ENCODE results near the gene USP10. TPM values are rescaled to one million over a fixed set of nuclear protein-coding genes. Genes with fewer than 3 reads are reported as not detected.
A peak's percentile ranks its signal among the peaks of the same experiment; 100 is the strongest.

The USP10 gene
- total RNA-seq, 4 donors from 2014 or later: 61.1 to 103 (median 74.4) TPM

DNA sequence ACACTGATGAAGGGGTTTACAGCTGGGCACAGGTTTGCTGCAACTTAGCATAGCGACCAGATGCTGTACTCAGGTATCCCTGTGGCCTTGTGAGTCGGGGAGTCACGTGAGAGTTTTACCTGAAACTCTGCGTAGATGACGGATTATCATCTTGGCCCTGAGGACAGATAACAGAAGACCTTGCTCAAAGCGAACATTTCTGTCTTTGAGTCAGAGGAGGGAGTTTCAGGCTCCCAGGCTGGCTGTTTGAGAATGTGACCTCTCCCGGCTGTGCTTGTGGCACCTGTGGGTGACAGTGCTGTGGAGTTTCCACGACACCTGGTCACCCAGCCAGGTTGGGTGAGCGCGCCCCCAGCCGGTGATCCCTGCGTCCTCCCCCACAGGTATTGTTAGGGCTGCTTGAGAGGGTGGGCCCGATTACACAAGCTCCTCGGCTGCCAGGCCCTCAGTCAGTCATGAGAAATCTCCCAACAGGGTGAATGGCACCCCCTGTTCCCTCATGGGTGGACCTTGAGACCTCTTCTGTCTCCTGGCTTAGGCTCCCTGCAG is 75.5 kb downstream of the USP10 start:
- no peaks in the 10 kb centered on the region for H3K9me3 ChIP-seq

DNA sequence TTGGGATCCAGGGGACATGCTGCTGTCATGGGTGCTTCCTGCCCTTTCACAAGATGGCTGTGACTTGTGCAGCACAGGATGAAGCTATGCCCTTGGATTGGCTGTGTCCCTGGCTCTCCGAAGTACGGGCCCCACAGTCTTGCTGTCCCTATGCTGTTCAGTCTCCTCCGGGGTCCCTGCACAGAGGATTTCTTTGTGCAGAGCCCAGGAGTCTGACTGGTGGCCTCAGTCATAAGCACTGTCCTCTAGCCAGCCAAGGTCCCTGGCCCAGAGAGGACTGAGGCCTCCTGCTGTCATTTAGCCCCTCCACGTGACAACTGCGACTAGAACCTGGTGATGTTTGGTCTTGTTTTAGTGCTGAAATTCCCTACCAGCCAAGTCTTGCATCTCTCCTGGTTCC is 77.6 kb downstream of the USP10 start:
- in situ Hi-C loops (cut with MboI; ENCODE audit: low sequenced_read_pairs in 4 of 4): no loop called here
- Histone ChIP-seq H3K27ac (peak overlapping the region in 2 of 4 donors; percentile 83 to 87), H3K4me3 (no peak overlapping the region), H3K36me3 (peaks cover 0 to 66% of the 10 kb centered on the region in 2 donors), H3K4me1 (peaks cover 0 to 7% of the 10 kb centered on the region in 2 donors), H3K9me3 (no peaks in the 10 kb centered on the region), H3K27me3 (no peaks in the 10 kb centered on the region)
- ATAC-seq (no peak), DNase-seq (no peak)
- TF ChIP-seq POLR2A (IDR thresholded peaks at IDR 0.05): no peak
- TF ChIP-seq, protein P1, sequence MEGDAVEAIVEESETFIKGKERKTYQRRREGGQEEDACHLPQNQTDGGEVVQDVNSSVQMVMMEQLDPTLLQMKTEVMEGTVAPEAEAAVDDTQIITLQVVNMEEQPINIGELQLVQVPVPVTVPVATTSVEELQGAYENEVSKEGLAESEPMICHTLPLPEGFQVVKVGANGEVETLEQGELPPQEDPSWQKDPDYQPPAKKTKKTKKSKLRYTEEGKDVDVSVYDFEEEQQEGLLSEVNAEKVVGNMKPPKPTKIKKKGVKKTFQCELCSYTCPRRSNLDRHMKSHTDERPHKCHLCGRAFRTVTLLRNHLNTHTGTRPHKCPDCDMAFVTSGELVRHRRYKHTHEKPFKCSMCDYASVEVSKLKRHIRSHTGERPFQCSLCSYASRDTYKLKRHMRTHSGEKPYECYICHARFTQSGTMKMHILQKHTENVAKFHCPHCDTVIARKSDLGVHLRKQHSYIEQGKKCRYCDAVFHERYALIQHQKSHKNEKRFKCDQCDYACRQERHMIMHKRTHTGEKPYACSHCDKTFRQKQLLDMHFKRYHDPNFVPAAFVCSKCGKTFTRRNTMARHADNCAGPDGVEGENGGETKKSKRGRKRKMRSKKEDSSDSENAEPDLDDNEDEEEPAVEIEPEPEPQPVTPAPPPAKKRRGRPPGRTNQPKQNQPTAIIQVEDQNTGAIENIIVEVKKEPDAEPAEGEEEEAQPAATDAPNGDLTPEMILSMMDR (IDR thresholded peaks at IDR 0.05 in 4 of 5, conservative IDR thresholded peaks at IDR 0.05 in 1 of 5): no peak
- intact Hi-C loops (cut with DNase I; ENCODE audit: low total_unique reads): no loop called here

More for the DNA sequence above, 75.5 kb downstream of the USP10 start:
- TF ChIP-seq POLR2A (IDR thresholded peaks at IDR 0.05): peak in 1 of 2 donors; percentile 37
- TF ChIP-seq, protein P1 (IDR thresholded peaks at IDR 0.05 in 4 of 5, conservative IDR thresholded peaks at IDR 0.05 in 1 of 5): no peak
- H3K4me3 ChIP-seq: peak overlapping the region; percentile 23 to 50 (median 44)
- in situ Hi-C loops (cut with MboI; ENCODE audit: low sequenced_read_pairs in 4 of 4): no loop called here
- H3K36me3 ChIP-seq: peaks cover 0 to 75% of the 10 kb centered on the region in 2 donors
- intact Hi-C loops (cut with DNase I; ENCODE audit: low total_unique reads): loop anchor here (2.0 kb wide), 1 partner anchor 57 kb away; no protein-coding TSS in a partner anchor
- H3K27ac ChIP-seq: peak overlapping the region; percentile 73 to 87 (median 82)
- ATAC-seq (peak; percentile 10 to 24), DNase-seq (no peak)
- peaks cover 0 to 7% of the 10 kb centered on the region in 2 donors for H3K4me1 ChIP-seq
- no peaks in the 10 kb centered on the region for H3K27me3 ChIP-seq

DNA sequence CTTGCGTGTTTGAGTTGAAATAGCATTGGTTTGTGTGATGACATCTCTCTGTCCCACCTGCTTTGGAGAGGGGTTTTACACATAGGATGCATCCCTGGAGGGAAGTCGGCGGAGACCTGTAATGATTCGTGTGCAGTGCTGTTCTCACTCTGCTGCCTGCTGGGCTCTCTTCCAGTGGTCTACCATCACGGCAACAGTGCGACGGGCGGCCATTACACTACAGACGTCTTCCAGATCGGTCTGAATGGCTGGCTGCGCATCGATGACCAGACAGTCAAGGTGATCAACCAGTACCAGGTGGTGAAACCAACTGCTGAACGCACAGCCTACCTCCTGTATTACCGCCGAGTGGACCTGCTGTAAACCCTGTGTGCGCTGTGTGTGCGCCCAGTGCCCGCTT is 78.9 kb downstream of the USP10 start:
- in situ Hi-C loops (cut with MboI; ENCODE audit: low sequenced_read_pairs in 4 of 4): no loop called here
- H3K36me3 ChIP-seq: peaks cover 0 to 54% of the 10 kb centered on the region in 2 donors
- ATAC-seq: no peak

DNA sequence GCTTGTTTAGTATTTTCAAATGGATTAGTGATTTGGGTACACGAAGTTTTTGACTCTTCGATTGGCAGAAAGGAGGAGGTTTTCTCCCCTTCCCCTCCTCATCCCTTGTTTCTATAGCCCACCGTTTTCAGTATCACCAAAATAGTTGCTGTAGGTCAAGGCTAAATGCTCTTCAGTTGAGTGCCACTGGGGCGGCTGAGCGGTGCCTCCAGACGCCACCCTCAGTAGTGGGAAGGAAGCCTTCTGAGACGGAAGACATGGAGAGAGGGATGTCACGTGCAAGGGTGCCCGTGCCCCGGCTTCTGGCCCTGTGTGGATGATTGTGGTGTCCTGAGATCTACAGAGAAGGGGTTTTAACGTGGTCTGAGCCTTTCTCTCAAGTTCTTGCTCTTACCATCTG is 80.3 kb downstream of the USP10 start:
- no peak overlapping the region for H3K4me3 ChIP-seq
- in situ Hi-C loops (cut with MboI; ENCODE audit: low sequenced_read_pairs in 4 of 4) (no loop called here), intact Hi-C loops (cut with DNase I; ENCODE audit: low total_unique reads) (no loop called here)
- no peak for TF ChIP-seq POLR2A (IDR thresholded peaks at IDR 0.05)
- TF ChIP-seq, protein P1 (IDR thresholded peaks at IDR 0.05 in 4 of 5, conservative IDR thresholded peaks at IDR 0.05 in 1 of 5): no peak
- H3K9me3 ChIP-seq: no peaks in the 10 kb centered on the region
- H3K27me3 ChIP-seq: no peaks in the 10 kb centered on the region
- no peak overlapping the region for H3K27ac ChIP-seq
- peaks cover 0 to 47% of the 10 kb centered on the region in 2 donors for H3K36me3 ChIP-seq
- ATAC-seq: no peak
- H3K4me1 ChIP-seq: no peaks in the 10 kb centered on the region
- no peak for DNase-seq

More for the DNA sequence above, 78.9 kb downstream of the USP10 start:
- Histone ChIP-seq H3K4me3 (no peak overlapping the region), H3K4me1 (peaks cover 0 to 7% of the 10 kb centered on the region in 2 donors), H3K27ac (no peak overlapping the region), H3K9me3 (no peaks in the 10 kb centered on the region), H3K27me3 (no peaks in the 10 kb centered on the region)
- TF ChIP-seq, protein P1 (IDR thresholded peaks at IDR 0.05 in 4 of 5, conservative IDR thresholded peaks at IDR 0.05 in 1 of 5): no peak
- no peak for TF ChIP-seq POLR2A (IDR thresholded peaks at IDR 0.05)
- intact Hi-C loops (cut with DNase I; ENCODE audit: low total_unique reads): no loop called here
- DNase-seq: no peak
